Stimulated activated CD8-positive, alpha-beta memory T cell treated with anti-CD3 and anti-CD28 coated beads, Interleukin-2, amount 100 ng/mL, for 1 hour (primary cell): ENCODE data around the gene GCSH.
"Not testable (repeated sequence)": the region's sequence is repeated elsewhere in the genome, so short reads cannot be mapped to it uniquely, and the experiment has no call there.

Experiments used
- DNase-seq, 2 donors: peaks; one replicate each; pipeline ENCODE4 v3.0.0-alpha.2; 2020; ENCODE audit warnings: low read depth in 2 of 2

Gene GCSH

GRCh38 chr16:81095953-81096714, at the start of gene GCSH:
Gene GCSH (minus strand): TSS chr16:81096395. CDS start chr16:81096278, 117 bp downstream.
- peak; percentile 95 to 97 for DNase-seq

GRCh38 chr16:81143921-81144471, 47.8 kb upstream of the GCSH start:
- DNase-seq: no peak

DNA sequence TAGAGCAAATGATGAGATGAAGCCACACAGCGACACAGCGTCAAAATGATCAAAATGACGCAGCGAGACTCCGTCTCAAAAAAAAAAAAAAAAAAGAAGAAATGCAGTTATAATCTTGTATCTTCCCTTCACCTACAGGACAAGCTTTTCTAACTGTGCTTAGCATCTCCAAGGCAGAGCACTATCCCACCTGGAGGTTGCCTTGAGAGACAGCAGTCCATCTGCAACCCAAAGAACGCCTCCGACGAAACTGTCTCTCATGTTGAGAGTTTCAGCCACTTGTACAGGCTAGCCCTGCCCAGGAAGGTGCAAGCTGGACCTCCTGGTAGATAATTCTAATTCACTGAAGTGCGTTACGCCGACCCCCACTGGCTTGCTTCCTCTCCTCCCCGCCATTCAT, 46.7 kb upstream of the GCSH start:
- no peak for DNase-seq

DNA sequence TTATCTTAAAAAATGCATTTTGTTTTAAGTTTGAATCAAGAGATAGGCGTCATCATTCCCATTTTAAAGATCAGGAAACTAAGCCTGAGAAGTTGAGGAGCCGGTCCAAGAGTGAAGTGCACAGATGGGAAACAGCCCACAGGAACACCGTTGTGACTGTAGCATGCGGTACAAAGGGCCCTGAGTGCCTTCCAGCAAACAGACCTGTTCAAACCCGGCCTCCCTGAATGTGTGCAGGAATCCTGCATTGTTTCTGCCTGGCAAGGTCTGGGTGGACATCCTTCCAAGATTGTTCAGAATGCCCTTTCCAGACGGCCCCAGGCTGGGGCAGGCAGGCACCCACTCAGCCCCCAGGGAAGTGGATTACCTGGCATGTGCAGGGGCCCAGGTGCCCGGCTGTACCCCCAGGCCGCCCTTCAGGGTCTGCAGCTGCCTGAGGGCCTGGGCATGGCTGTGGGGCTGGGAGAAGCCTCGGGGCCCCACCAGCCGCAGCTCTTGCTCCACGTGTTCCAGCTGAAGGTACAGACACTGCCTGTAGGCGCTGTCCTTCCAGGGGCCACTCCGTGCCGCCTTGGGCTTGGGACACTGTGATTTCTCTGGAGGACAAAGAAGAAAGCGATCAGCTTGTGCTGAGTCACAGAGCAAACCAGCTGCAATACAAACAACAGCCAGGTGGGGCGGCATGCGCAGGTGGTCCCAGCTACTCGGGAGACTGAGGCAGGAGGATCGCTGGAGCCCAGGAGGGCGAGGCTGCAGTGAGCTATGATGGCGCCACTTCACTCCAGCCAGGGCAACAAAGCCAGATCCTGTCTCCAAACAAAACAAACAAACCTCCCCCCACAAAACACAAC, 45.0 kb upstream of the GCSH start:
- DNase-seq: no peak

DNA sequence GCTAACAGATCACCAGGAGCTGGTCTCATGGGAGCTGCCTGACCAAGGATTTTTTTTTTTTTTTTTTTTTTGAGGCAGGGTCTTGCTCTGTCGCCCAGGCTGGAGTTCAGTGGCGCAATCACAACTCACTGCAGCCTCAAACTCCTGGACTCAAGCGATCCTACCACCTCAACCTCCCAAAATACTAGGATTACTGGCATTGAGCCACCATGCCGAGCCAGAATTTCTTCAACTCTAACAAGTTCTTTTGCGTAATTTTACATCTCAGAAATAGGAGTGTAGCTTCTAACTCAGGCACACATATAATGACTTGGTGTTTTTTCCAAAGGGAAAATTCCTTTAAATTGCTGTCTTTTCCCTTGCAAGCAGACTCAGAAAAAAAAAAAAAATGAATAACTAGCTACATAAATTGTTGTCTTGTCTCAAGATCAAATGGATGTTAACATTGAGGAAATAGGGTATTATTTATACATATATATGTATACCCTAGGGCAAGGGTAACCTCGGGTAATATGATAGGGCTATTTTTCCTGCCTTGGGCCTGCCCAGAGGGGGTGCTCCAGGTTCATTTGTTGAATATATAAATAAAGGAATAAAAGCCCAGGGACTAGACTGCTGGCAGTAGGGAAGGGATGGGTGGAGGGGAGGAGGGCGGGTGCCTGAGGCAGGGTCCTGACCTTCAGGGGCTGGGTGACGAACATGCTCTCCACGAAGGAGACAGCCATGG, 42.8 kb upstream of the GCSH start:
- DNase-seq: no peak

- no peak for DNase-seq
Measured at GRCh38 chr16:81137754-81138153, 41.6 kb upstream of the GCSH start.

- no peak for DNase-seq
Measured at GRCh38 chr16:81136390-81137335, 40.5 kb upstream of the GCSH start.

- no peak for DNase-seq
Measured at GRCh38 chr16:81130126-81130525, 33.9 kb upstream of the GCSH start.

GRCh38 chr16:81128726-81129524, 32.7 kb upstream of the GCSH start:
- no peak for DNase-seq

DNA sequence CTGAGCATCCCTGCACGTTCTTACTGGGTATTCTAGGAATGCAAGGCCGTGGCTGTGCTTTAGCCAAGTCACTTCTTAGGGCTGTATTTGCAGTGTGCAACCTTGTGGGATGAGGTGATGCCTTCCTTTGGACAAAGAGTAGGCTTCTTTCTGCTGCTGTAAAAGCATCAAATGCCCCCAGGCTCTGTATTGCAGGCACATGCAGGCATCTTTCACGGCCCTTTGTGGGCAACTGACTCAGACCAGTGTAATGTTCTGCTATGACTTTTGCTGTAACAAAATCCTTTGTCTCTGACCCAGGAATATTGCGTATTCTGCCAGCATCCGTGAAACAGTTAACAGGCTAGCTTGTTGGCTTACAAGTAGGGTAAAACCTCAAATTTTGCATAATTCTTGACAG, 30.9 kb upstream of the GCSH start:
- no peak for DNase-seq

DNA sequence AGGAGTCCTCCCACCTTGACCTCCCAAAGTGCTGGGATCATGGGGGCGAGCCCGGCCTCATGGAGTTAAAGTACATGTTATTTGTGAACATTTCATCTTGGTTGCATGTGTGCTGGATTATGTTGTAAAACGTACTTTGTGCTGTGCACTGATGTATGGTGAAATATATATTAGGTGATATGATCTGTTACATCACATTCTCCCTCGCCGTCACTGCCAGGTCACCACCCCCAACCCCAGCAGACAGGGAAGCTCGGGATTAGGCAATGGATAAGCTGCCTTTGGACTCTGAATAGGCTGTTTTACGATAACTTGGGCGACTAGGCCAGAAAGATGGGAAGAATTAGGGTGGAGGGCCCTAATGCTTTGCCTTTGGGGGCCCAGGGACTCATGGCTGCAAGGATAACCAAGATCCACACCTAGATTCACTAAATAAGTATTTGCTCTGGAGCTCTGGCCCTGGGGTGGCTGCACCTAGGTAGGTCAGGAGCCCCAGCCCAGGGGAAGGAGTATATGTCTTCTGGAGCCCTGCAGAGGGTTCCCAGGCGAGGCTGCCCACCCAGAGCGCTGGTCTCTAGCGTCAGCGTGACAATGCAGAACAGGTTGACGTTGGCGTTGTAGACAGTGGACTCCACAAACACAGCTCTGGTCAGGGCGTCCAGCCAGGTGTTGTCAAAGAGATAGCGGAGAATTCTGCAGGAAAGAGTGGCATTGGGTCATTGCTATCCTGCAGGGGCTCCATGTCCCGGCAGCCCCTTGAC, 27.1 kb upstream of the GCSH start:
- DNase-seq: no peak

GRCh38 chr16:81121474-81121990, 25.3 kb upstream of the GCSH start:
- no peak for DNase-seq

GRCh38 chr16:81117436-81117835, 21.2 kb upstream of the GCSH start:
- no peak for DNase-seq

GRCh38 chr16:81116285-81116684, 20.1 kb upstream of the GCSH start:
- DNase-seq: no peak

DNA sequence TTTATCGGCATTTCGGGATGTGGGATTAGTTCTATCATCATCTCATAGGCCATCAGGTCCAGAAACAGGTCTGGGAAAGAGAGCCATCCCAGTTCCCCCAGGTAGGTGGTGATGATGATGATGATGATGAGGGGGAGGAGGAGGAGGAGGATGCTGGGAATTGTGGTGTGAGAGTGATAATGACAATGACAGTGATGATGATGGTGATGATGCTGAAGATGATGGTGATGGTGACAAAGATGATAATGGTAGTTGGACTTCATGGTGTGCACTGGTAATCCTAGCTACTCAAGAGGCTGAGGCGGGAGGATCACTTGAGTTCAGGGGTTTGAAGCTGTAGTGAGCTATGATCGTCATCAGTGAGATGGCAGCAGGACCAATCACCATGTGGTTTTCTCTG, 16.3 kb upstream of the GCSH start:
- no peak for DNase-seq

DNA sequence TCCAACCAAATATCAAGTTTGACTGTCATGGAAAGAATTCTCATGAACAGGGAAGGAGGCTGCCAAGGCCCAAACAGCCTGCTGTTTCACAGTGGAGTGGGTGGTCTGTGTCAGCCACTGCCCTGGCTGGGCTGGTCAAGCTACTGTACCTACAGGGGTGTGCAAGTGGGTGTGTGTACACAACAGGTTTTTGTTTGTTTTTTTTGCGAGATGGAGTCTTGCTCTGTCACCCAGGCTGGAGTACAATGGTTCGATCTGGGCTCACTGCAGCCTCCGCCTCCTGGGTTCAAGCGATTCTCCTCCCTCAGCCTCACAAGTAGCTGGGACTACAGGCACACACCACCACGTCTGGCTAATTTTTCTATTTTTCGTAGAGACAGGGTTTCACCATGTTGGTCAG, 13.1 kb upstream of the GCSH start:
- DNase-seq: not testable (repeated sequence)

DNA sequence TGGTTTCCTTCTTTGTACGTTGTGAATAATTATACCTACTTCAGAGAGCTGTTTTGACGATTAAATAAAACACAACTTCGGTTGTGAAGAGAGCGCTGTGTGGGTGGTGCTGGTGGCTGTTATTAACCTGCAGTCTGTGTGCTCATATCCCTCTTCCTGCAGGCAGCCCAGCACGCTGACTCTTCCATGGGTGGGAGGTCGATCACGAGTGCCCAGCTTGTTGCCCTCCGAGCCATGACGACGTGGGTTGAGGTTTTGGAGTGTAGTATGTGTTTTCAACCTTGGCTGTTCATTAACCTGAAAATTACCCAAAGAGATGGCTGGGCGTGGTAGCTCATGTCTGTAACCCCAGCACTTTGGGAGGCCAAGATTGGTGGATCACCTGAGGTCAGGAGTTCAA, 11.3 kb upstream of the GCSH start:
- no peak for DNase-seq

- DNase-seq: no peak
Measured at GRCh38 chr16:81106826-81107503, 10.8 kb upstream of the GCSH start.

- DNase-seq: no peak
Measured at GRCh38 chr16:81105946-81106345, 9.8 kb upstream of the GCSH start.
